Caco-2 (cell line): ENCODE measurements around the gene CTTN. TPM values are rescaled to one million over a fixed set of nuclear protein-coding genes. Genes with fewer than 3 reads are reported as not detected.
A peak's percentile ranks its signal among the peaks of the same experiment; 100 is the strongest.

Experiments
- BruUV-seq: library from RNA; stranded (reverse); fragments of 400-500 nt; replicated peaks from 2 replicates; lab custom pipeline; 2021; lab: Mats Ljungman, UMichigan
- CTCF ChIA-PET: fragments of 300-600 bp; sonication (Branson Sonifier 250); formaldehyde crosslinking; loops from one replicate; lab custom pipeline; 2022; ENCODE audit warnings: antibody characterized with exemption; lab: Charles Lee
- POLR2A ChIA-PET: fragments of 300-600 bp; sonication (Branson Sonifier 250); formaldehyde crosslinking; loops from one replicate; lab custom pipeline; 2022; ENCODE audit warnings: antibody characterized with exemption; lab: Charles Lee
- DNase-seq, 2 experiments: peaks; one replicate each; pipeline versions ENCODE4 v3.0.0 to v3.0.0-alpha.2; 2020 to 2022
- H3K27me3 ChIP-seq: replicated peaks from 2 replicates; pipeline ENCODE4 v1.6.0; 2011; ENCODE audit warnings: low read length; ENCODE audit not compliant: control insufficient read depth, insufficient read depth
- H3K36me3 ChIP-seq: 2 replicates; pipeline ENCODE4 v1.5.1; 2011; ENCODE audit warnings: low read length; ENCODE audit not compliant: control insufficient read depth, insufficient read depth
- H3K4me1 ChIP-seq: fragments of 250-450 bp; sonication (Bioruptor Pico); 2 replicates; pipeline ENCODE4 v1.5.1; 2020; ENCODE audit warnings: mild to moderate bottlenecking
- H3K4me3 ChIP-seq: 2 replicates; pipeline ENCODE4 v1.5.1; 2011; ENCODE audit warnings: low read depth, mild to moderate bottlenecking, control low read depth, low read length
- H3K9me3 ChIP-seq: fragments of 250-450 bp; sonication (Bioruptor Pico); 2 replicates; pipeline ENCODE4 v1.5.1; 2020; ENCODE audit warnings: mild to moderate bottlenecking, moderate library complexity
- H3K27ac Mint-ChIP-seq: one replicate; pipeline ENCODE4 v1.8.0; 2022; ENCODE audit warnings: mixed read lengths; ENCODE audit not compliant: unreplicated experiment
- H3K27me3 Mint-ChIP-seq: one replicate; pipeline ENCODE4 v1.8.0; 2022; ENCODE audit warnings: mixed read lengths; ENCODE audit not compliant: insufficient read depth, unreplicated experiment
- H3K36me3 Mint-ChIP-seq: one replicate; pipeline ENCODE4 v1.8.0; 2022; ENCODE audit warnings: mild to moderate bottlenecking, mixed read lengths; ENCODE audit not compliant: insufficient read depth, unreplicated experiment
- H3K4me1 Mint-ChIP-seq: one replicate; pipeline ENCODE4 v1.8.0; 2022; ENCODE audit warnings: low read depth, mixed read lengths; ENCODE audit not compliant: unreplicated experiment
- H3K4me3 Mint-ChIP-seq: one replicate; pipeline ENCODE4 v1.8.0; 2022; ENCODE audit warnings: mild to moderate bottlenecking, moderate library complexity, mixed read lengths; ENCODE audit not compliant: unreplicated experiment
- H3K9me3 Mint-ChIP-seq: one replicate; pipeline ENCODE4 v1.8.0; 2022; ENCODE audit warnings: mixed read lengths; ENCODE audit not compliant: unreplicated experiment
- intact Hi-C: fragments of 100-400 bp; cut with micrococcal nuclease; formaldehyde crosslinking; loops from one replicate; pipeline ENCODE4 v1.10.0; 2022; ENCODE audit not compliant: unreplicated experiment
- total RNA-seq: library from RNA; stranded (reverse); gene quantifications from 2 replicates; pipeline ENCODE4 v1.2.3, GENCODE V29; 2022
- TF ChIP-seq, protein P1 (sequence below), 2 experiments: fragments of 200-600 bp in 1 of 2; IDR thresholded peaks; 1 replicate in 1 of 2; 2 replicates in 1 of 2; pipeline versions ENCODE4 v1.5.1 to v1.8.0; 2011 to 2022; ENCODE audit warnings: antibody characterized with exemption in 1 of 2, control low read depth in 1 of 2, inconsistent platforms in 1 of 2, low read depth in 1 of 2, low read length in 1 of 2, mild to moderate bottlenecking in 1 of 2, moderate library complexity in 1 of 2; ENCODE audit not compliant: insufficient read depth in 1 of 2, severe bottlenecking in 1 of 2, unreplicated experiment in 1 of 2

The CTTN gene
- total RNA-seq, 1 experiment from 2014 or later: 502 TPM

DNA sequence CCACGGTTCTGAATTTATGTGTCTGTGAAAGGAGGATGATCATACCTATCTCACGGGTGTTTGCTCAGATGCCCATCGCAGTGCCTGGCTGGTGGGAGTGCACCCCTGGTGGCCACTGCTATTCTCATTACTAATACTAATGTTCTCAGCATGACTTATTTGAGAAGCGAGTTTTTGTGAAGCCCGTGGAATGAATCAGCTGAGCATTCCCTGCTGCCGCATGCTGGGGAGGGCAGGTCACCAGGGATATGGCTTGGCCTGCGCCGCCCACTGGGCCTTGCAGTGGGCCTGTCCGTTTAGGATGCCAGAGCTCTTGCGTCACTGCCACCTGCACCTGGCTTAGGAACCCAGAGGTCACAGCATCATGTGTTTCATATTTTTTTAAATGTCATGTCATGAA lies 16.9 kb downstream of the CTTN start:
- Mint-ChIP-seq H3K9me3 (no peaks in the 10 kb centered on the region), H3K27me3 (no peaks in the 10 kb centered on the region), H3K36me3 (peaks cover 98% of the 10 kb centered on the region), H3K27ac (peak overlapping the region; percentile 17), H3K4me1 (no peaks in the 10 kb centered on the region), H3K4me3 (no peak overlapping the region)
- intact Hi-C loops: no loop called here
- ChIA-PET CTCF (interaction anchor here (0.6 kb wide), 1 partner anchor 13 kb away, joined by 9 read pairs; no protein-coding TSS in a partner anchor), POLR2A (no interaction called here)
- Histone ChIP-seq H3K4me1 (no peaks in the 10 kb centered on the region), H3K36me3 (peaks cover 25% of the 10 kb centered on the region), H3K27me3 (no peaks in the 10 kb centered on the region), H3K9me3 (no peaks in the 10 kb centered on the region), H3K4me3 (no peak overlapping the region)
- TF ChIP-seq, protein P1, sequence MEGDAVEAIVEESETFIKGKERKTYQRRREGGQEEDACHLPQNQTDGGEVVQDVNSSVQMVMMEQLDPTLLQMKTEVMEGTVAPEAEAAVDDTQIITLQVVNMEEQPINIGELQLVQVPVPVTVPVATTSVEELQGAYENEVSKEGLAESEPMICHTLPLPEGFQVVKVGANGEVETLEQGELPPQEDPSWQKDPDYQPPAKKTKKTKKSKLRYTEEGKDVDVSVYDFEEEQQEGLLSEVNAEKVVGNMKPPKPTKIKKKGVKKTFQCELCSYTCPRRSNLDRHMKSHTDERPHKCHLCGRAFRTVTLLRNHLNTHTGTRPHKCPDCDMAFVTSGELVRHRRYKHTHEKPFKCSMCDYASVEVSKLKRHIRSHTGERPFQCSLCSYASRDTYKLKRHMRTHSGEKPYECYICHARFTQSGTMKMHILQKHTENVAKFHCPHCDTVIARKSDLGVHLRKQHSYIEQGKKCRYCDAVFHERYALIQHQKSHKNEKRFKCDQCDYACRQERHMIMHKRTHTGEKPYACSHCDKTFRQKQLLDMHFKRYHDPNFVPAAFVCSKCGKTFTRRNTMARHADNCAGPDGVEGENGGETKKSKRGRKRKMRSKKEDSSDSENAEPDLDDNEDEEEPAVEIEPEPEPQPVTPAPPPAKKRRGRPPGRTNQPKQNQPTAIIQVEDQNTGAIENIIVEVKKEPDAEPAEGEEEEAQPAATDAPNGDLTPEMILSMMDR (IDR thresholded peaks at IDR 0.05; ENCODE audit: insufficient read depth in 1 of 2, low read depth in 1 of 2, low read length in 1 of 2, severe bottlenecking in 1 of 2, unreplicated experiment in 1 of 2): peak in 1 of 2 experiments; percentile 53
- DNase-seq: peak in 1 of 2 experiments; percentile 35
- BruUV-seq: no TSS peak

DNA sequence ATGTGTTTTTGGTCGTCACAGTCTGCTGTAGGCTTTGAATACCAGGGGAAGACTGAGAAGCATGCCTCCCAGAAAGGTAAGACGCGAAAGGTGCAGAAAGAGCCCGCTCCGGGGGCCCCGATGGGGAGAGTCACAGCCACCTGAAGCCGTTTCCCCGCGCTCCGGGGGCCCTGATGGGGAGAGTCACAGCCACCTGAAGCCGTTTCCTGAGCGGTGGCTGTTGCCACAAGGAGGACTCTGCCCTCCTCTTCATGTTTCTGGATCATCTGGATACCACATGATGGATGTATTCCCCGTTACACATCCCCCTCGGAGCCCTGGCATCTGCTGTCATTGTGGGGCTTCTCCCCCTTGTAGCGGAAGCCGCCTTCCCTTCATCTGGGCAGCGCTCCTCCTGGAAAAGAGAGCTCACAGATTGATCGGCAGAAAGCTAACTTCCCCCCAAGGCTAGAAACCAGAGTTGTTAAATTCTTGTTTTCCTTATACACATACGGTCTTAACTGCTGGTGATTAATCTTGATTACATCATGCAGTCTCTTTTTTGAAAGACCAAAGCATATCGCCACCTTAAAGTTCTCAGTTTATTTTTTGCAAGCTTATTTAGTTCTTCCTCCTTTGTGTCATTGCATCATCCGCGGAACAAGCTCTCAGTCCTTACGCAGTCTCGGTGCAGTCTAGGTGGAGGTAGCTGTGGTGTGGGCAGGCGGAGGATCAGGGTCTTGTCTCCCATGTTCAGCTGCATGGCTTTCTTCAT lies 17.5 kb downstream of the CTTN start:
- POLR2A ChIA-PET: no interaction called here

DNA sequence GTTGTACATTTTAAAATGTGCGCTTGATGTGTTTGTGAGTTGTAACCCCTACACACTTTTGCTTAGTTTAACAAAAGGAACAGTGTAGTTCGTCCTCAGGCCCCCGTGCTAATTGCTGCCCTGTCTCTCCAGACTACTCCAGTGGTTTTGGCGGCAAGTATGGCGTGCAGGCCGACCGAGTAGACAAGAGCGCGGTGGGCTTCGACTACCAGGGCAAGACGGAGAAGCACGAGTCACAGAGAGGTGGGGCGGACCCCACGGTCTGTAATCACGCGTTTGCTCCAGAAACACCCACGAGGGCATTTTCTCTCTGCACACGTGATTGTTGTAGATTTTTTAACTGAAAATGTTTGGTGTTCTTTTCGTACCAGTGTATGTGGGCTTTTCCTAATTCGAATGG lies 18.6 kb downstream of the CTTN start:
- POLR2A ChIA-PET: no interaction called here
- H3K36me3 ChIP-seq: peaks cover 28% of the 10 kb centered on the region

More for the DNA sequence above, 17.5 kb downstream of the CTTN start:
- H3K27me3 ChIP-seq: no peaks in the 10 kb centered on the region
- no peaks in the 10 kb centered on the region for H3K9me3 ChIP-seq
- H3K27ac Mint-ChIP-seq: peak overlapping the region; percentile 17
- CTCF ChIA-PET: interaction anchor here (0.6 kb wide), 1 partner anchor 12 kb away, joined by 9 read pairs; no protein-coding TSS in a partner anchor
- BruUV-seq: no TSS peak
- intact Hi-C loops: no loop called here
- no peaks in the 10 kb centered on the region for H3K4me1 ChIP-seq
- H3K27me3 Mint-ChIP-seq: no peaks in the 10 kb centered on the region
- H3K9me3 Mint-ChIP-seq: no peaks in the 10 kb centered on the region
- H3K36me3 ChIP-seq: peaks cover 26% of the 10 kb centered on the region
- H3K4me3 ChIP-seq: no peak overlapping the region
- no peaks in the 10 kb centered on the region for H3K4me1 Mint-ChIP-seq
- H3K4me3 Mint-ChIP-seq: no peak overlapping the region
- peaks cover 98% of the 10 kb centered on the region for H3K36me3 Mint-ChIP-seq
- DNase-seq: no peak
- TF ChIP-seq, protein P1 (IDR thresholded peaks at IDR 0.05; ENCODE audit: insufficient read depth in 1 of 2, low read depth in 1 of 2, low read length in 1 of 2, severe bottlenecking in 1 of 2, unreplicated experiment in 1 of 2): no peak

More for the DNA sequence above, 18.6 kb downstream of the CTTN start:
- no peak overlapping the region for H3K4me3 ChIP-seq
- H3K27me3 Mint-ChIP-seq: no peaks in the 10 kb centered on the region
- no peaks in the 10 kb centered on the region for H3K4me1 Mint-ChIP-seq
- no peaks in the 10 kb centered on the region for H3K4me1 ChIP-seq
- peaks cover 100% of the 10 kb centered on the region for H3K36me3 Mint-ChIP-seq
- no peak for DNase-seq
- no peak overlapping the region for H3K4me3 Mint-ChIP-seq
- no peaks in the 10 kb centered on the region for H3K9me3 ChIP-seq
- H3K9me3 Mint-ChIP-seq: no peaks in the 10 kb centered on the region
- TF ChIP-seq, protein P1 (IDR thresholded peaks at IDR 0.05; ENCODE audit: insufficient read depth in 1 of 2, low read depth in 1 of 2, low read length in 1 of 2, severe bottlenecking in 1 of 2, unreplicated experiment in 1 of 2): no peak
- CTCF ChIA-PET: no interaction called here
- BruUV-seq: no TSS peak
- no peak overlapping the region for H3K27ac Mint-ChIP-seq
- no peaks in the 10 kb centered on the region for H3K27me3 ChIP-seq
- intact Hi-C loops: no loop called here
